NK-92 (cell line): ENCODE measurements around the gene ZBTB25.

ENCODE experiments used
- DNase-seq: peaks from one replicate; lab custom pipeline; 2025; ENCODE audit not compliant: unreplicated experiment; lab: John Stamatoyannopoulos, UW

ZBTB25 gene, protein sequence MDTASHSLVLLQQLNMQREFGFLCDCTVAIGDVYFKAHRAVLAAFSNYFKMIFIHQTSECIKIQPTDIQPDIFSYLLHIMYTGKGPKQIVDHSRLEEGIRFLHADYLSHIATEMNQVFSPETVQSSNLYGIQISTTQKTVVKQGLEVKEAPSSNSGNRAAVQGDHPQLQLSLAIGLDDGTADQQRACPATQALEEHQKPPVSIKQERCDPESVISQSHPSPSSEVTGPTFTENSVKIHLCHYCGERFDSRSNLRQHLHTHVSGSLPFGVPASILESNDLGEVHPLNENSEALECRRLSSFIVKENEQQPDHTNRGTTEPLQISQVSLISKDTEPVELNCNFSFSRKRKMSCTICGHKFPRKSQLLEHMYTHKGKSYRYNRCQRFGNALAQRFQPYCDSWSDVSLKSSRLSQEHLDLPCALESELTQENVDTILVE

DNA sequence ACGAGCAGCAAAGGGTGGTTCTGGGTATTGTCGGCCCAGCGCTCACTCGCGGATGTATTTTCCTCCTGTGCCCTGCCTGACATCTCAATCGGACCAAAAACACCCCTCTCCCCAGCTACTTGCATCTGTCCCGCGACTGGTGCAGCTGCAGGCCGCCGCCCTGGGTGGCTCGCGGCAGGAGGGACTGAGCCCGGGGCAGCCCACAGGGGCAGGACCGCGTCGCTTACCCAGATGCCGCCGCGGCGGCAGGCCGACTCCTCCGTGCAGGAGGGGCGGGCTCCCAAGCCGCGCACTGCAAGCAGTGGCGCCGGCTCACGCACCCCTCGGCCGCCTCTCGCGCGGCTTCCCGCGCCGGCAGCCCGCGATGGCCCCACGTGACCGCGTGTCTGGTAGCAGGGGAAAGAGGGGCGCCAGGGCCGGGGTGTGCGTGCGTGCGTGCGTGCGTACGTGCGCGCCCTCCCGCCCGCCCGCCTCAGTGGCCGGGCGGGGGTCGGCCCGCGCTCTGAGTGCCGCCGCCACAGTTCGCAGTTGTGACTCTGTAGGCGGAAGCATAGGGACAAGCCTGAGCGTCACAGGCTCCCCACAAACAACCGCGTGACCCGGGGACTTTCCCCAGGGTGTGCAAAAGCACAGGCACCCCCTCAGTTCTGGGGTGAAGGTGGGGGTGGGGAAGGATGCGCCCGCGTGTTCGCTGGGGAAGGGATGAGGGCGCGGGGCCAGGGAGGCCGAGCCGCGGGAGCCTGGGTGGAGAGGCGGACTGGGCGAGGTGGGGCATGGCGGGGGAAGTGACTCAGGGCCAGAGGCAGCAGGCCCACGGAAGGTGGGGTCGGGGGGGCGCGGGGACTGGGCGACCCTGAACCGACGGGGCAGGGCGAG is at the start of gene ZBTB25:
TSS of gene ZBTB25 (minus strand) at position 405 of the 876 bp plus-strand sequence. CDS start 13,305 bp downstream, outside the sequence.
- DNase-seq: peak; percentile 82

DNA sequence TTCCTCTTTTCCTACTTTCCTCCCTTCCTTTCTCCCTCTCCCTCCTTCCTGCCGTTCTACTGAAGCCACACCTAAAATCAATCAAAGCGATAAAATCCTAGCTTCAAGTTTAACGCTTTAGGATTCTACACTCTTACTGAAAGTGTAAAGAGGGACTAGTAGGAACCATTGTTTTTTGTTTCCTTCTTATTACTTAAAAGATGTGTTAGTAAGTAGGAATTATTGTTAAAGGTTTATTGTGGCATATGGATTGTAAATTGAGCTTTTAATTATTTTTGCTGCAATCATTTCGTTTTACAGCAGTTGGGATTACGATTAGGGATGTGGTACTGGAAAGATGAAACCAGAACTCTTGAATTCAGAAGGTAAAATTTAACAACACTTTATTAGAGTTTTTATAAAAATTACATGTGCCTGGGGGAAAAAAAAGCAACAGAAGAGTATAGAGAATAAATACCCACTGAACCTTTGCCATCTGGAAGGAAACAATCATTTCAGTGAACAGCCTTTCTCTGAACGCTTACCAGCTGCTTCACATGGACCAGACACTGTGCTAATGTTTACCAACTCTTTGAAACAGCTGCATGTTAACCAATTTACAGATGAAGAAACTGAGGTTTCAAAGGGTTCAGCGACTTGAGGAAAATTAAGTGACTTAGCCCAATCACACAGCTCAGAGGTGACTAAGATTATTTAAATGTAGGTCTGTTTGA is 47.1 kb upstream of the ZBTB25 start:
- DNase-seq: no peak

DNA sequence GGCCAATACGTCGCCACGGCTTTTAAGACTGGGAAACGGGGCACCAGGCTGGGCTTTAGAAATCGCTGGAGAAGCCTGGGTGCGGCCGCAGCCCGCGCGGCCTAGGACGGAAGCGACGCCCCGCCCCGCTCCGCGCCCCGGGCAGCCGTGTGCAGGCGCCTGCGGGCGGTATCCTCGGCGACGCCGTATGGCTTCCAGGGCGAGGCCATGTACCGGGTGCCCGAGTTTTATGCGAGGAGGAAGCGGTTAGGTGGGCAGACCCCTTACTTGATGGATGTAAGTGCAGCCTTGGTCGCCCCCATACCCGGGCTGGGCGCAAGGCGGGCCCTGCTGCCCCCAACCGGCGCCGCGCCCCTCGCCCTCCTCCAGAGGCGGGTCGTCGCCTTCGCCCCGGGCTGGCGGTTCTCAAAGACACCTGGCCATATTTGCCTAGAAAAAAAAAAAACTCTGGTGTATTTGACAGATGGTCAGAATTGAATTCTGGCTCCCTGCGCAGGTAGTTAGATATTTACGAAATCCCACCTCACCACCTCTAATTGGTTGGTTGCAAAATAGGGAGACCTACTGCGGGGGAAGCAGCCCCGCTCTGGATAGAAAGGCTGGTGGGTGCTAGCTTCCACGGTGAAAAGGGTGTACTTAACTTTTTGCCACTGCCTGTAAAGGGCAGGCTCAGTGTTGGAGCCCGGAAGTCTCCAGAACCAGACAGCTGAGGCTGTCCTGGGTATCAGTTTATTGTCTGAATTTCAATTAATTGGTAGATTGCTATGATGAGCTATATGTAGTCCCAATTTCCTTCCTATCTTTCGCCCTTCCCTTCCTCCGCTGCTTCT is 46.4 kb upstream of the ZBTB25 start, which contains the start of gene PPP1R36:
TSS of gene PPP1R36 (plus strand) at position 171 of the 830 bp plus-strand sequence. CDS start at position 208, 37 bp downstream.
- DNase-seq: no peak

DNA sequence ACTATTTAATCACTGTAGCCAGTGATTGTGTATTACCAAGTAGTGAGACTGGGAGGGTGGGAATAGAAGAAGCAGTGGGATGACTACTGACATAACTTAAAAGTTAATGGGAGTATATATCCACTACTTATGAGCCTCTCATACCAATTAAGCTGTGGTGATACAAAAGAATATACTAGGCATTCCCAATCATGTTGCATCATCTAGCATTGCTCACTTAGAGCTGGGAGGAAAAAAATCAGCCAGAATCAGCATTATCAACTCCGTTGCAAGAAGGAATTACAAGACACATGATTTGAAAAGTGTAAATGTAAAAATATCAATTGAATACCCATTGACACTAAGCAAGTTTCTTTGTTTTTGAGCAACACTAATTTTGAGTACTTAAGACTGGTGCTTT is 45.4 kb upstream of the ZBTB25 start:
- DNase-seq: no peak

DNA sequence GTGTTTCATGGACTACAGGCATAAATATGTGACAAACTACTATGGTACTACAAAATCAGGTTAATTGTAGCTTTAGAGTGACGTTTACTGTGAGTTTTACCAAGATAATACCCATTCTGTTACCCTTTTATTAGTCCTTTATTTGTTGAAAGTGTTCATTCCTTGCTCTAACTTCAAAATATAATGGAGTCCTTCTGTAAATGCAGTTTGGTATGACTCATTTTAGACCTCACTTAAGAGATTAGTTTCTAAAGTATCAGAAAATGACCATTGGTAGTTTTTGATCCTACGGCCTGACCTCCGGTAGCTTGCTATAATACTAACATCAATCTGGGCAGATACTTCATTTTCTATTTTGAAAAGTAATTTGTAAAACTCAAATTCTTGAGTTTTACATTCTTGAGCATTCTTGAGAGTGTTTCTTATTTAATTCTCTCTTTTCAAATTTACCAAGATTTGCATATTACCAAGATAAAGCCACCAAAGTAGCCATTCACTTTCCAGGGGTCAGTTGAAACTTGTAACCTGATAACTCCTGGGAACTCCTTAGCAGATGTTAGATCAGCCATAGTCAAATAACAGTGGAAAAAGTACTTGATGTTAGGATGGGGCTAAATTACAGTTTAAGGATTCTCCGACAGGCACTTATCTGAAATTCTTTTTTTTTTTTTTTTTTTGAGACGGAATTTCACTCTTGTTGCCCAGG is 41.1 kb upstream of the ZBTB25 start:
- DNase-seq: no peak

DNA sequence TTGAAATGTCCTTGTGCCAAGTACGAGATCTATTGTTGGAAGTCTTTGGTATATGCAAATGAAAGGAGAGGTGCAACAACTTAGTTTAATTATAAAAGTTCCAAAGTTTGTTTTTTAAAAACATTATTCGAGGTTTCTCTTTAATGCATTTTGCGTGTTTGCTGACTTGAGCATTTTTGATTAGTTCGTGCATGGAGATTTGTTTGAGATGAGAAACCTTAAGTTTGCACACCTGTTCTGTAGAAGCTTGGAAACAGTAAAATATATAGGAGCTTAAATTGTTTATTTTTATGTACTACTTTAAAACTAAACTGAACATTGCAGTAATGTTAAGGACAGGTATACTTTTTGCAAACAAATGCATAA is 39.2 kb upstream of the ZBTB25 start:
- no peak for DNase-seq

DNA sequence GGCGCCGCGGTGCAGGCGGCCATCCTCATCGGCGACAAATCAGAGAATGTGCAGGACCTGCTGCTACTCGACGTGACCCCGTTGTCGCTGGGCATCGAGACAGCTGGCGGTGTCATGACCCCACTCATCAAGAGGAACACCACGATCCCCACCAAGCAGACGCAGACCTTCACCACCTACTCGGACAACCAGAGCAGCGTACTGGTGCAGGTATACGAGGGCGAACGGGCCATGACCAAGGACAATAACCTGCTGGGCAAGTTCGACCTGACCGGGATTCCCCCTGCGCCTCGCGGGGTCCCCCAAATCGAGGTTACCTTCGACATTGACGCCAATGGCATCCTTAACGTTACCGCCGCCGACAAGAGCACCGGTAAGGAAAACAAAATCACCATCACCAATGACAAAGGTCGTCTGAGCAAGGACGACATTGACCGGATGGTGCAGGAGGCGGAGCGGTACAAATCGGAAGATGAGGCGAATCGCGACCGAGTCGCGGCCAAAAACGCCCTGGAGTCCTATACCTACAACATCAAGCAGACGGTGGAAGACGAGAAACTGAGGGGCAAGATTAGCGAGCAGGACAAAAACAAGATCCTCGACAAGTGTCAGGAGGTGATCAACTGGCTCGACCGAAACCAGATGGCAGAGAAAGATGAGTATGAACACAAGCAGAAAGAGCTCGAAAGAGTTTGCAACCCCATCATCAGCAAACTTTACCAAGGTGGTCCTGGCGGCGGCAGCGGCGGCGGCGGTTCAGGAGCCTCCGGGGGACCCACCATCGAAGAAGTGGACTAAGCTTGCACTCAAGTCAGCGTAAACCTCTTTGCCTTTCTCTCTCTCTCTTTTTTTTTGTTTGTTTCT is 38.6 kb upstream of the ZBTB25 start:
- DNase-seq: no peak

DNA sequence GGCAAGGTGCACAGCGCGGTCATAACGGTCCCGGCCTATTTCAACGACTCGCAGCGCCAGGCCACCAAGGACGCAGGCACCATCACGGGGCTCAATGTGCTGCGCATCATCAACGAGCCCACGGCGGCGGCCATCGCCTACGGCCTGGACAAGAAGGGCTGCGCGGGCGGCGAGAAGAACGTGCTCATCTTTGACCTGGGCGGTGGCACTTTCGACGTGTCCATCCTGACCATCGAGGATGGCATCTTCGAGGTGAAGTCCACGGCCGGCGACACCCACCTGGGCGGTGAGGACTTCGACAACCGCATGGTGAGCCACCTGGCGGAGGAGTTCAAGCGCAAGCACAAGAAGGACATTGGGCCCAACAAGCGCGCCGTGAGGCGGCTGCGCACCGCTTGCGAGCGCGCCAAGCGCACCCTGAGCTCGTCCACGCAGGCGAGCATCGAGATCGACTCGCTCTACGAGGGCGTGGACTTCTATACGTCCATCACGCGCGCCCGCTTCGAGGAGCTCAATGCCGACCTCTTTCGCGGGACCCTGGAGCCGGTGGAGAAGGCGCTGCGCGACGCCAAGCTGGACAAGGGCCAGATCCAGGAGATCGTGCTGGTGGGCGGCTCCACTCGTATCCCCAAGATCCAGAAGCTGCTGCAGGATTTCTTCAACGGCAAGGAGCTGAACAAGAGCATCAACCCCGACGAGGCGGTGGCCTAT is 37.8 kb upstream of the ZBTB25 start:
- DNase-seq: no peak

DNA sequence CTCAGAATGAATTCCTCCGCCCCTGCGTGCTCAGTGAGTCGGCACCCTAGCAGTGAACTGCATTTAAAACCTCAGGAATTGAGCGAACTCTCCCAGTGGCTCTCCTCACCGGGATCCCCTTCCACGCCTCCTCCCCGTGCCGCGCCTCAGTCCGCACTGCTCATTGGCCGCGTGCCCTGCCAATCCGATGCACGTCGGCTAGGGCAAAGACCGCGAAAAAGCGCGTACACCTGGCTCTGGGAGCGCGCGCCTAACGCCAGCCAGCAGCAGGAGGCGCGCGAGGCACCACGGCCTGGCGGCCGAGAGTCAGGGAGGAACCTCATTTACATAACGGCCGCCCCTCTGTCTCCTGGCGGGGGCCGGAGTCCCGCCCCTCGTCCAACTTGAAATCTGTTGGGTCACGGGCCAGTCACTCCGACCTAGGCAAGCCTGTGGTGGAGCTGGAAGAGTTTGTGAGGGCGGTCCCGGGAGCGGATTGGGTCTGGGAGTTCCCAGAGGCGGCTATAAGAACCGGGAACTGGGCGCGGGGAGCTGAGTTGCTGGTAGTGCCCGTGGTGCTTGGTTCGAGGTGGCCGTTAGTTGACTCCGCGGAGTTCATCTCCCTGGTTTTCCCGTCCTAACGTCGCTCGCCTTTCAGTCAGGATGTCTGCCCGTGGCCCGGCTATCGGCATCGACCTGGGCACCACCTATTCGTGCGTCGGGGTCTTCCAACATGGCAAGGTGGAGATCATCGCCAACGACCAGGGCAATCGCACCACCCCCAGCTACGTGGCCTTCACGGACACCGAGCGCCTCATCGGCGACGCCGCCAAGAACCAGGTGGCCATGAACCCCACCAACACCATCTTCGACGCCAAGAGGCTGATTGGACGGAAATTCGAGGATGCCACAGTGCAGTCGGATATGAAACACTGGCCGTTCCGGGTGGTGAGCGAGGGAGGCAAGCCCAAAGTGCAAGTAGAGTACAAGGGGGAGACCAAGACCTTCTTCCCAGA is 36.9 kb upstream of the ZBTB25 start, which contains the start of gene HSPA2:
TSS of gene HSPA2 (plus strand) at position 534 of the 995 bp plus-strand sequence. CDS start at position 643, 109 bp downstream.
- DNase-seq: peak; percentile 69

DNA sequence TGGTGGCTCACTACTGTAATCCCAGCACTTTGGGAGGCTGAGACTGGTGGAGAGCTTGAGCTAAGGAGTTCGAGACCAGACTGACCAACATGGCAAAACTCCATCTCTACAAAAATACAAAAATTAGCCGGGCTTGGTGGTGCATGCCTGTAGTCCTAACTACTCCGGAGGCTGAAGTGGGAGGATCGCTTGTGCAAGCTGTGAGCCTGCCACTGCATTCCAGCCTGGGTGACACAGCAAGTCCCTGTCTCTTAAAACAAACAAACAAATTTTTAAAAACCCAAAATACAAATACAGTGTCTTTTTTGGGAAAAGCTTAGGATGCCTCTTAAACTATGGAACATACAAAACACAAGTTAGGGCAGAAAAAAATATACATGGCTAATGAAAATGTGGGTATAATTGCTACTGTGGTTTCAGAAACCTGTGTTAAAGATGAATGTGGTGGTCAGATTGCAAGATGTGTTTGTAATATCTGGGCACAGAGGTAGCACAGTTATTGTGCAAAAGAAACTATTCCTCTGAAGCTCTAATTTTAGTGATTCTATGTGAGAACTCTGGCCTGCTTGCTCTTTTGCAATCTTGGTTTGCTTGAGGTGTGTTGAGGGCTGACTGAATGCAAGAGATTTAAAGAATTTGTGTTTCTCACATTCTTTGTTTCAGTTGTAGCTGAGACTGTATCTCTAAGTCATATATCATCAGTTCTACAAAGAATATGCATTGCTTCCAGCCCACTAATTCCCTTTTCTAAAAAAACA is 33.0 kb upstream of the ZBTB25 start:
- DNase-seq: no peak

DNA sequence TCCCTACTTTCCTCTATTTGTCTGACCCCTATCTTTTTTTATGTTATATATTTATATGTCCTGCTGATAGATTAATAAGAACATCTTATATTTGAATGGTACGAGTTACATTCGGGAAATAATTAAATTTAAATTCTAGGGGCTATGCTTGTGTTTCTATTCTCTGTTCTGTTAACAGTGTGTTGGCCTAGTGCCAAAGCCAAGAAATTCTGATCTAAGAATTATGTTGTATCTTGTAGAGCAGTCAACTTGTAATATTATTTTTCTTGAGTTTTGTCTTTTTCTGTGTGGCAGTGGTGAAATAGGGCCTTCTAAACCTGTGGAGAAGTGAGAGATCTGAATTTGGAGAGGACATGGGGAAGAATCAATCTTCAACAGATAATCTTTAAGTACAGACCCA is 27.9 kb upstream of the ZBTB25 start:
- no peak for DNase-seq

DNA sequence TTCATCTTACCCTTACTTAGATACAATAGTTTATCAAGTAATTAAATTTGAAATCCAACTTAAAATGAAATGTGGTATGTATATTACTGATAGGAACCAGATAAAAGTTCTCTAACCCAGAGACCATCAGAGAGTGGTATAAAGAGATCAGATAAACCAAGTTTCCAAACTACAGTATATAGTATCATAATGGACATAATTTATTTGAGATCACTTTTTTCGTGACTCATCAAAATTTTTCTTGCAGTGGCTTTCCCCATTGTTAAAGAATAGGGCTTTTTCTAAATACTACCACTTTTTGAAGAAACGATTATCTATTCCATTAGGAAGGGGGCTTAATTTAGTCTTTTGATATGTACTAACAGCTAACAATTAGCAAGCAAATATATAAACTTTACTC is 21.7 kb upstream of the ZBTB25 start:
- no peak for DNase-seq

DNA sequence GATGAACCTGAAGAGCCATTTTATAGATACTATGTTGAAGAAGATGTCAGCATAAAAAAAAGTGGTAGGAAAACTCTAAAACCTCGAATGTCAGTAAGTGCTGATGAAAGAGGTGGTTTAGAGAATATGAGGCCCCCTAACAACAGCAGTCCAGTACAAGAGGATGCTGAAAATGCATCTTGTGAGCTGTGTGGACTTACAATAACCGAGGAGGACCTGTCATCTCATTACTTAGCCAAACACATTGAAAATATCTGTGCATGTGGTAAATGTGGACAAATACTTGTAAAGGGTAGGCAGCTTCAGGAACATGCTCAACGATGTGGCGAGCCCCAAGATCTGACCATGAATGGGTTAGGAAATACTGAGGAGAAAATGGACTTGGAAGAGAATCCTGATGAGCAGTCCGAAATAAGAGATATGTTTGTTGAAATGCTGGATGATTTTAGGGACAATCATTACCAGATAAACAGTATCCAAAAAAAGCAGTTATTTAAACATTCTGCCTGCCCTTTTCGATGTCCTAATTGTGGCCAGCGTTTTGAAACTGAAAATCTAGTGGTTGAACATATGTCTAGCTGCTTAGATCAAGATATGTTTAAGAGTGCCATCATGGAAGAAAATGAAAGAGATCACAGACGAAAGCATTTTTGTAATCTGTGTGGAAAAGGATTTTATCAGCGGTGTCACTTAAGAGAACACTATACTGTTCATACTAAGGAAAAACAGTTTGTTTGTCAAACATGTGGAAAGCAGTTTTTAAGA is 19.1 kb upstream of the ZBTB25 start:
- DNase-seq: no peak

DNA sequence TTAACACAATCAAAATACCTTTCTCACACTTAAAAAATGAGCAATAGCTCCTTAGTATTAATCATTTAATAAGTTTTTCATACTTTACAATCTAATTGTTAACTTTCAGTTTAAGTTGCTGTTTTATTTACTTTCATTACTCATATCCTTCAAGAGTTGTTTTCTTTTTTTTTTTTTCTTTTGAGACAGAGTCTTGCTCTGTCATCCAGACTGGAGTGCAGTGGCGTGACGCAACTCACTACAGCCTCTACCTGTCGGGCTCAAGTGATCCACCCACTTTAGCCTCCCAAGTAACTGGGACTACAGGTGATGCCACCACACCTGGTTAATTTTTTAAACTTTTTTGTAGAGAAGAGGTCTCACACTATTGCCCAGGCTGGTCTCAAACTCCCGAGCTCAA is 17.1 kb upstream of the ZBTB25 start:
- DNase-seq: no peak

DNA sequence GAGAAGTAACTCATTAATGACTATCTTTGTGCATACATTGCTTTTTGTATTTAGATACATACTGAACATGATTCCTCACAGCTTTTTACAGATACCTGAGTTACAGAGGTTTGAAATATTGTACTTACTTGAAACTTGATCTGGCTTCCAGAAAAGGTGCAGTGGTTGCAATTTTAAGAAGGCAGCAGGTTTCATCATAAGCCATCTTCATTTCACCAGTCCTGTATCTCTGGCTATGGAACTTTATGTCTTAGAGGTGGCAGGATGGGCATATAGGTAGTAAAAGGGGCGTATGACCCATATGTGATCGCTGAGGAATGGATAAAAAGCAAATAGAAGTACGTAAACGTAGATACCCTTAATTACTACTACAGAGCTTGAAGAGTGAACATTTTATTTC is 14.6 kb upstream of the ZBTB25 start:
- DNase-seq: no peak
